DMS53 treated with DMSO at 0.1 percent for 48 hours (cell line): ENCODE measurements around the gene PDZK1IP1.
"Not testable (repeated sequence)": the region's sequence is repeated elsewhere in the genome, so short reads cannot be mapped to it uniquely, and the experiment has no call there.

Experiments
- DNase-seq: peaks from one replicate; lab custom pipeline; 2025; ENCODE audit not compliant: unreplicated experiment; lab: John Stamatoyannopoulos, UW

Gene PDZK1IP1

GRCh38 chr1:47140358-47140757 is 49.5 kb downstream of the PDZK1IP1 start:
- not testable (repeated sequence) for DNase-seq

GRCh38 chr1:47137925-47138615 is 51.8 kb downstream of the PDZK1IP1 start:
- DNase-seq, result no peak

- no peak for DNase-seq
Observed at GRCh38 chr1:47137198-47137597, 52.6 kb downstream of the PDZK1IP1 start, which contains the start of gene CYP4A22. Gene CYP4A22 (plus strand): TSS chr1:47137441. CDS start chr1:47137486, 45 bp downstream.
